NCI-H1417 (cell line): ENCODE data around the gene HOXB8.

Experiments
- DNase-seq, 3 experiments: peaks; one replicate each; lab custom pipeline; 2025; lab: John Stamatoyannopoulos, UW

The HOXB8 gene

GRCh38 chr17:48567646-48568354, 47.3 kb downstream of the HOXB8 start:
- peak in 1 of 3 experiments; percentile 46 for DNase-seq

DNA sequence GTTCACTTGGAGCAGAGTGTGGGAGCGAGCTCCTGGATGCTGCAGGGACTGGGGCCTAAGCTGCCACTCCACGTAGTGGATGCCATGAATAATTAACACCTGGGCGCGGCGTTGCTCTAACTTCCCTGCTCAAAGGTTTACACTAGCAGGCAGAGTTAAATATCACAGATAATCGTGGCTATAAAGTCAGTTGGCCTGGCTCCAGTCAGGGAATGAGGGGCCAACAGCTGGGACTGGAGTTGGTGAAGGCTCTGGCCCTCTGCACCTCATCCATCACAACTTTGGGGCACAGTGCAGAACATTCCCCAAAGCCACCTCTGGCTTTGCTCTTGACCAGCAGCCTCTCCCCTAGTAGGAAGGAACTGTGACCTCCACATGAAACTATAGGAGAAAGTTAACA, 47.9 kb downstream of the HOXB8 start:
- DNase-seq: peak in 1 of 3 experiments; percentile 17

GRCh38 chr17:48566717-48567116, 48.4 kb downstream of the HOXB8 start:
- no peak for DNase-seq

- DNase-seq: peak in 1 of 3 experiments; percentile 27
Observed at GRCh38 chr17:48565925-48566710, 49.0 kb downstream of the HOXB8 start.

GRCh38 chr17:48565022-48565554, 50.0 kb downstream of the HOXB8 start:
- DNase-seq: peak in 2 of 3 experiments; percentile 46 to 81

GRCh38 chr17:48564188-48565021, 50.7 kb downstream of the HOXB8 start:
- peak in 2 of 3 experiments; percentile 65 to 76 for DNase-seq

GRCh38 chr17:48563867-48564187, 51.3 kb downstream of the HOXB8 start:
- DNase-seq: no peak

DNA sequence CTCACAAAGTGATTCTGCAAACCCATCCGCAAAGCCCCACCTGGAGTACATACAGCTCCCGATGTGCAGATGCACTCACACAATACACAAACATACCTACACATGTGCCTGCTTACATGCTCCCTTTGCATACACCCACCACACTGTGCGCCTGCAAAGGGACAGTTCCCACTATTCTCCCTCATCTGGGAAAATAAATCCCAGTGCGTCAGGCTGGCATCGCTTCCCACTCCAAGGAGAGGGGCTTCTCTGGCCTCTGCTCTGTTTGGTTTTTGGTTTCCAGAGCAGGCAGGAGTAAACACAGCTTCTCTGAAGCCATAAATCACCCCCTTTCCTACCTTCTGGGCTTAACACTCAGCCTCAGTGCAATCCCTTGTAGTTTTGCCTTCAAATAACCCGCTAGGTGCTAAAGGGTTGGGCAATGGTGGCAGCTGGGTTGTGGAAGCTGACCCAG, 51.7 kb downstream of the HOXB8 start:
- DNase-seq: peak in 2 of 3 experiments; percentile 26 to 64

DNA sequence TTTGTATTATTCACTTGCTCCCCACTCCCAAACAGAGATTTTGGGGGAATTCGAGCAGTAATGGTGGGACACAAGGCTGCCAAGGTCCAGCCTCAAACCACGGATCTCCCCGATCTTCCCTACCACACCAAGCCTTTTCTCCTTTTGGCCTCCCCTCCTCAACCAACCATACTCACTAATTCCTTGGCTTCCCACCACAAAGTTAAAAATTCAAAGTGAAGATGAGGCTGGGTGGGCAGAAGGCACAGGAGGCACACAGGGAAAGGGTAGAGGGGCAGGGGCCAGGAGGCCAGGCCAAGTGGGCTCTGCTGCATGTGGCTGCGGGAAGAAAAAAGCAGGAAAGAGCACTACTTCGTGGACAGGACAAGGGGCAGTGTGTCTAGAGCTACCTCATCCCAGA, 52.2 kb downstream of the HOXB8 start:
- DNase-seq: no peak
